Effector memory CD4-positive, alpha-beta T cell (primary cell): ENCODE measurements around the gene PIAS4.

Experiments
- DNase-seq, 3 donors: peaks; one replicate each; pipeline ENCODE4 v3.0.0-alpha.2; 2020
- H3K27ac ChIP-seq: 2 replicates; pipeline ENCODE4 v1.7.0; 2013; ENCODE audit warnings: mild to moderate bottlenecking, low read length, moderate library complexity; ENCODE audit not compliant: insufficient read depth, poor library complexity, severe bottlenecking
- H3K27me3 ChIP-seq: replicated peaks from 2 replicates; pipeline ENCODE4 v1.7.0; 2013; ENCODE audit warnings: mild to moderate bottlenecking, low read length; ENCODE audit not compliant: insufficient read depth, control insufficient read depth, poor library complexity, severe bottlenecking
- H3K36me3 ChIP-seq: 2 replicates; pipeline ENCODE4 v1.7.0; 2013; ENCODE audit warnings: mild to moderate bottlenecking, low read length, moderate library complexity; ENCODE audit not compliant: control insufficient read depth, insufficient read depth
- H3K4me1 ChIP-seq: 2 replicates; pipeline ENCODE4 v1.7.0; 2013; ENCODE audit warnings: low read length, mild to moderate bottlenecking; ENCODE audit not compliant: control insufficient read depth, insufficient read depth, poor library complexity, severe bottlenecking
- H3K4me3 ChIP-seq: 2 replicates; pipeline ENCODE4 v1.7.0; 2013; ENCODE audit warnings: low read length, low read depth, mild to moderate bottlenecking; ENCODE audit not compliant: insufficient read depth, poor library complexity, severe bottlenecking
- H3K9me3 ChIP-seq: 2 replicates; pipeline ENCODE4 v1.7.0; 2013; ENCODE audit warnings: mild to moderate bottlenecking, low read length, moderate library complexity; ENCODE audit not compliant: control insufficient read depth

The PIAS4 gene

DNA sequence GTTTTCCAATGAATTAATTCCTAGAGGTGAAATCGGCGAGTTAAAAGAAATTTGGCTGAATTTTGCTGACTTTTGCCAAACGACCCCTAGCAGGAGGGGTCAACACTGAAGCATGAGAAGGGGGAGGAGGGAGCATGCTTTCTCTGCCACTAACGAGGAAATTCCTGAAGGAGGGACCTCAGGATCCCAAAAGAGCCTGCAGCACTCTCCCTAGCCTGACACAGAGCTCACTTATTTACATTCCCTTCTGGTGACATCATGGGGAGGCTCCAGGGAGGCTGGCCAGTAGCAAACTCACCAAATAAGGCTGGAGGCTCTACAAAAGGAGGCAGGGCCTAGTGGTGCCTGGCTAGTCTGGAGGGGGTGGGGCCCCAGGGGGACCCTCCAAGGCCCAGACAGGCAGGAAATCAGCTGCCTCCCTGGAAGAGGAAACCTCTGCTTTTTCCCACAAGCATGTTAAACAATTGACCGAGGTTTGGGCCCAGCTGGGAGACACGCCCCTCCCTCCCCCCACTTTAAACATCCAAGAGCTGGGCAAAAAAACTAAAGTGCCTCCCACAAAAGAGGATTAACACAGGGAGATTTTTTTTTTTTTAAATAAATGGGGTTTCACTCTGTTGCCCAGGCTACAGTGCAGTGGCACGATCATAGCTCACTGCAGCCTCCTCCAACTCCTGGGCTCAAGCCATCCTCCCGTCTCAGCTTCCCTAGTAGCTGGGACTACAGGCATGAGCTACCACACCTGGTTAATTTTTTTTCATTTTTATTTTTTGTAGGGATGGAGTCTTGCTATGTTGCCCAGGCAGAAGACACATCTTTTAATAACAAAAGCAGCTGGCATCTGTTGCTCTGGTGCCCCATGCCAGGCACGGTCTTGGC is 38.7 kb upstream of the PIAS4 start:
- Histone ChIP-seq H3K4me1 (peaks cover 15% of the 10 kb centered on the region), H3K36me3 (peaks cover 28% of the 10 kb centered on the region), H3K27ac (no peak overlapping the region), H3K9me3 (no peaks in the 10 kb centered on the region), H3K27me3 (no peaks in the 10 kb centered on the region), H3K4me3 (no peak overlapping the region)
- DNase-seq: no peak

DNA sequence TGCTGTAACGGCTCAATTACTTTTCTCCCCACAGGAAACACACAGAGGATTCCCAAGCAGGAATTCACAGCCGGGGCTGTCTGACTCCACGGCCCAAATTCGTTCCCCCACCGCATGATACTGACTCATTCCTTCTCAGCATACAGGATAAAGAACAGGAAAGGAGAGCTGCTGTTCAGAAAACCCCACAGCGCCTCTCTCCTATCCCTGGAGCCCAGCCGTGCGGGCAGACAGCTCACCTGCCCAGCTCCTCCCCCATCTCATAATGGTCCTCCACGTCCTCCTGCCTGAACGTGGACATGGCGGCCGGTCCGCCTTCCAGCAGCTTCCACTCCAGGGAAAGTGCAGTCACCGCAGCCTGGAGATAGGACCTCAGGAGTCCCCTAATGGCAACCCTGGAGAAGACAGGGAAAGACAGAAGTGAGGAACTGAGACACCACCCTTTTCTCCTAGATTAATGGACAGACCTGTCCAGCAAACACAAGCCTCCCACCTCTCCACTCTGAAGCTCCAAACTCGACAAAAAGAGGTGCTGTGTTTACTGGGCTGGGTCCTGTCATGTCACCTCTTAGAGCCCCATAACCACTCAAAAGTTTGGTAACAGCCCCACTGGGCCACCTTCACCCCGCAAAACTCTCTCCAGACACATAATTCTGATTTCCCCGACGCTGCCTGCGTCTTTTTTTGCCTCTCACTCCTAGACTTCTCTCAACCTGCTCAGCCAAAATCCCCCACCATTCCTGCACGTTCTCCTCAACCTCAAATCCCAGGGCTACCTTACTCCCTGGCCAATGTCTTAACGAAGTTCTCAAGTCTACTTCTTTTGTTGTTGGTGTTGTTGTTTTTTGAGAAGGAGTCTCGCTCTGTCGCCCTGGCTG is 37.9 kb upstream of the PIAS4 start:
- Histone ChIP-seq H3K27me3 (no peaks in the 10 kb centered on the region), H3K36me3 (peaks cover 21% of the 10 kb centered on the region), H3K4me1 (peaks cover 15% of the 10 kb centered on the region), H3K9me3 (no peaks in the 10 kb centered on the region), H3K4me3 (peak overlapping the region; percentile 76), H3K27ac (peak overlapping the region; percentile 70)
- no peak for DNase-seq

DNA sequence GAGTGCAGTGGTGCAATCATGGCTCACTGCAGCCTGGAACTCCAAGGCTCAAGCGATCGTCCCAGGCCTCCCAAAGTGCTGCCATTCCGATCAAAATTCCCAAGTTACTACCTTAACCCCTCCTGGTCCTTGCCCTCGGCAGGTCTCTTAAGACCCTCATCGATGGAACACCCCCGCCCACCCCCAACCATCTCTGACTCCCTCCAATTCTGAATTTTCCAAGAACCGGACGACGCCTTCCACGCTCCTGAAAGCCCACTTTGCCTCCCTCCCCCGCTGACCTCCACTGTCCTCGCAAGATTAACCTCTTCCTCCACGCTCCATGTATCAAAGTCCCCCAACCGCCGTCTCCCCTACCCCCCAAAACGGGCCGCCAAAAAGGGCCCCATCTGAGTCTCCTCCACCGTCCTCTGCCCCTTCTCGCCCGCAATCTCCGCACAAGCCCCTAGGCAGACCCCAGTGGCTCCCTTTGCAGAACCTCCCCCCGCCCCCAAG is 37.2 kb upstream of the PIAS4 start:
- peaks cover 14% of the 10 kb centered on the region for H3K36me3 ChIP-seq
- H3K4me1 ChIP-seq: peaks cover 15% of the 10 kb centered on the region
- H3K4me3 ChIP-seq: peak overlapping the region; percentile 76
- H3K27me3 ChIP-seq: no peaks in the 10 kb centered on the region
- DNase-seq: no peak
- H3K9me3 ChIP-seq: no peaks in the 10 kb centered on the region
- H3K27ac ChIP-seq: peak overlapping the region; percentile 70

DNA sequence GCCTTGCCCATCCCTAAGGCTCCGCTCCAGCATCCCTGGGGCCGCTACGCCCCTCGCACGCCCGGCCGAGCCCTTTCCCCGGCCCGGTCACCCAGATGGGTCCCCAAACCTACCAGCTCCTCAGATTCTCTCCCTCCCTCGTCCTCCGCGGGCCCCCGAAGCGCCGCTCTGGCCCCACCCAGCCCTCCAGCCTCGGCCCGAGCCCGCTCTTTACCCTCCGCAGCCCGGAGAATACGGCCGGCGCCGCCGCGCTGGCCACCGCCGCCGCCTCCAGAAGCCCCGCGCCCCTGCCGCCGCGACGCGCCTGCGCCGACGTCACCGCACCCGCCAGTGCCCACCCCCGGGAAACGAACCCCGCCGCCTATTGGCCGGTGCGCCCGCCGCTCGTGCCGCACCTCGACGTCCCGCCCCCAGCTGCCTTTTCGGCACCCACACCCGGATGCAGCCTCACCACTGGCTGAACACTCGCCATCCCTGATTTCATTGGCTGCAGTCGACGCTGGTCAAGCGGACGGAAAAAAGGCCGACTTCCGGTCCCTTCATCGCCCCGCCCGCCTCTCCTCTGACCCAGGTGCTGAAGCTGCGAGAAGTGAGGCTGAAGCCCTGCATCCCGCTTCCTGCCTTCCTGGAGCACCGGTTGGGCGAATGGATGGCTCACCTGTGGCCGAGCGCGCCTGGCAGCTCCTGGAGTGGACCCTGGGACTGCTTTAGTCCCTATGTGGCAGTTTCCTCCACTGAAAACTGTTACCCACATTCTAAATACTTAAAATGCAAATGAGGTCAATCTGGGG is 36.5 kb upstream of the PIAS4 start, which contains the start of gene DAPK3:
TSS of gene DAPK3 (minus strand) at position 292 of the 791 bp plus-strand sequence. CDS start 1,364 bp downstream, outside the sequence.
- Histone ChIP-seq H3K27ac (peak within 1 kb of the TSS; percentile 70), H3K36me3 (peaks cover 17% of the 10 kb centered on the region), H3K4me3 (peak within 1 kb of the TSS; percentile 76), H3K4me1 (peaks cover 15% of the 10 kb centered on the region), H3K27me3 (no peaks in the 10 kb centered on the region), H3K9me3 (no peaks in the 10 kb centered on the region)
- DNase-seq: peak; percentile 76 to 86 (median 78)

DNA sequence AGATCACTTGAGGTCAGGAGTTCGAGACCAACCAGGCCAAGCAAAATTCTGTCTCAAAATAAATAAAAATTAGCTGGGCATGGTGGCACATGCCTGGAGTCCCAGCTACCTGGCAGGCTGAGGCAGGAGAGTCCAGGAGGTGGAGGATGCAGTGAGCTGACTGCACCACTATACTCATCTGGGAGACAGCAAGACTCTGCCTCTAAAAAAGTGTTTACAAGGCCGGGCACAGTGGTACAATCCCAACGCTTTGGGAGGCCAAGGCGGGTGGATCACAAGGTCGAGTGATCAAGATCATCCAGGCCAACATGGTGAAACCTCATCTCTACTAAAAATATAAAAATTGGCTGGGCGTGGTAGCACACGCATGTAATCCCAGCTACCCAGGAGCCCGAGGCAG is 32.4 kb upstream of the PIAS4 start:
- Histone ChIP-seq H3K27ac (no peak overlapping the region), H3K4me1 (peaks cover 9% of the 10 kb centered on the region), H3K9me3 (no peaks in the 10 kb centered on the region), H3K27me3 (no peaks in the 10 kb centered on the region), H3K4me3 (no peak overlapping the region), H3K36me3 (peaks cover 45% of the 10 kb centered on the region)
- no peak for DNase-seq

DNA sequence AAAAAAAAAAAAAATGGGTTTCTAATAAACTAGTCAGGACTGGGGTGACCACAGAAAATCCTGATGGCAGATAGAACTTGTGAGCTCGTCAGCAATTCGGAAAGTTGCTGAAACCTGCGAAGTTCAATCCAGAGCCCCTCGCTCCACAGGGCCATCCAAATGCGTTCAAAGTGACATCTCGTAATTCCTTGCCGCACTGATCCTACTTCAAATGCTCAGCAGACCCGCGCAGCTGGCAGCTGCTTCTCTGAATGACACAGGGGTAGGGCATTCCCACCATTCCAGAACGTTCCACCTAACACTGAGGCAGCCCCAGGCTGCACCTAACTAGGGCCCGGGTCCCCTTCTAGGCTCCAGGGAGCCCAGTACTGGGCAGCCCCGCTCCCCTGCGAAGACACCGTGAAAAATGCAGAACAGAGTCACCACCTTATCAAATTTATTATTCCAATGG is 31.9 kb upstream of the PIAS4 start:
- H3K4me1 ChIP-seq: peaks cover 4% of the 10 kb centered on the region
- no peak overlapping the region for H3K27ac ChIP-seq
- H3K36me3 ChIP-seq: peaks cover 50% of the 10 kb centered on the region
- no peaks in the 10 kb centered on the region for H3K9me3 ChIP-seq
- no peak overlapping the region for H3K4me3 ChIP-seq
- no peak for DNase-seq
- no peaks in the 10 kb centered on the region for H3K27me3 ChIP-seq

DNA sequence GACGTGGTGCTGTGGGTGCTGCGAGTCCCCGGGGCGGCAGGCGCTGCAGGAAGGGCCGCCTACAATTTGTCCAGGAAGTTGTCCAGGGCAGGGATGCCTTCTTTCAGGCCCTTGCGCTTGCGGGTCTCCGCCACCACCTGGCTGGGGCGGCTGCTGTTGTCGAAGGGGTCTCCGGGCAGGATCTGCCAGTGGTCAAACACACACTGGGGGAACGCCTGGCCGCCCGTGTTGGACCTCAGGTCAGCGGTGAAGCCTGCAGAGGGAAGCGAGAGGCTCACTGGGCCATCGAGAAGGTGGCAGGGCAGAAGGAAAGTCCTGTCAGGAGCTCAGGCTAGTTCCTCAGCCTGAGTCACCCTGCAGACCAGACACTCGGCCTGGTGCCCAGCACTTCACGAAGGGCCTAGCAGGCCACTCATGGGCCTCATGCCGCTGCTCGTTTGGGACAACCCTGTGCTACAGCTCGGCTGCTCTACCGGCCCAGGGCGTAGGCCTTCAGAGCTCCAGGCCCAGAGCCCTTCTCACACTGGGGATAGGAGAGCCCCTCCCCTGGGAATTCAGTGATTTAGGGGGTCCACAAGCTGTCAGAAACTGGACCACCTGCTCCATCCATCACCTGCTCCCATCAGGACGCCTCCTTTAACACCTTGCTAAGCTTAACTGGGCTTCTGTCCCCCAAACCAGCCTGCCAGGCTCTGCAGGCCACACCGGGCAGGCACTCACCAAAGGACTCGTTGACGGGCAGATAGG is 30.9 kb upstream of the PIAS4 start:
- no peak overlapping the region for H3K4me3 ChIP-seq
- no peak overlapping the region for H3K27ac ChIP-seq
- H3K4me1 ChIP-seq: no peaks in the 10 kb centered on the region
- H3K27me3 ChIP-seq: no peaks in the 10 kb centered on the region
- no peak for DNase-seq
- no peaks in the 10 kb centered on the region for H3K9me3 ChIP-seq
- H3K36me3 ChIP-seq: peaks cover 60% of the 10 kb centered on the region

DNA sequence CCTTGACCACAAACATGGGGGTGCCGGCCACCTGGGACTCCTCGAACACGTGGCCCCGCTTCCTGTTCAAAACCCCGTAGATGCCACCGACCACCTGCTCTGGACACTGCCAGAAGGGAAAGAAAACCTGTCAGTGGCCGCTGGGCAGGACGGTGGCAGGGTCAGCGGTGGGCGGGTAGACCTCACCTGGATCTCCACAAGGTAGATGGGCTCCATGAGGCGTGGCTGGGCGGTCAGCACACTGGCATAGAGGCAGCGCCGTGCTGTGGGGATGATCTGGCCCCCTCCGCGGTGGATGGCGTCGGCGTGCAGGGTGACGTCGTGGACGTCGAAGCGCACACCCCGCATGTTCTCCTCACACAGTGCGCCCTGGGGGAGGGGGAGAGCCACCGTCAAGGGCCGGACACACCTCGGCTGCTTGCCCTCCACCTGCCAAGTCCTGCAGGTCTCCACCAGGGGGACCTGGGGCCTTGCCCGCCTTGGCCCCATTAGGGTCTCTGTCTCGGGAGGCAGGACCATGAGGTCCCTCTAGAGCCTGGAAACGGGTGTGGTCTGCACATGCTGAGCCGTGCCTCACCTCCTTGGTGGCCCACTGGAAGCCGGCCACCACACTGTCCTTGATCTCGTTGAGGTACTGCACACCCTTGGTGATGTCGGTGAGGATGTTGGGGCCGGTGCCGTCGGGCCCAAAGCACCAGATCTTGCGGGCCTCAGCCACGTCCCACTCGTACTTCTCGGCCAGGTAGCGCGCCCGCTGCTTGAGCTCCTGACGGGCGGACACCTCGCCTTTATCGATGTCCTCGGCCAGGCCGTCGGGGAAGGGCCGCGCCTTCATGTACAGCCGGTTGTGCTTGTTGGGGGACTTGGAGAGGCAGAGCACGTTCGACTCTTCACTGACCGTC is 30.0 kb upstream of the PIAS4 start:
- no peaks in the 10 kb centered on the region for H3K27me3 ChIP-seq
- no peak overlapping the region for H3K4me3 ChIP-seq
- H3K36me3 ChIP-seq: peaks cover 68% of the 10 kb centered on the region
- H3K9me3 ChIP-seq: no peaks in the 10 kb centered on the region
- DNase-seq: no peak
- no peak overlapping the region for H3K27ac ChIP-seq
- no peaks in the 10 kb centered on the region for H3K4me1 ChIP-seq
